Measurements from ENCODE around the gene SLC48A1. TPM values are rescaled to one million over a fixed set of nuclear protein-coding genes. Genes with fewer than 3 reads are reported as not detected.
"Not testable (repeated sequence)": the region's sequence is repeated elsewhere in the genome, so short reads cannot be mapped to it uniquely, and the experiment has no call there.

Gene SLC48A1
- total RNA-seq, 1 experiment from 2014 or later, result 4.3 TPM

DNA sequence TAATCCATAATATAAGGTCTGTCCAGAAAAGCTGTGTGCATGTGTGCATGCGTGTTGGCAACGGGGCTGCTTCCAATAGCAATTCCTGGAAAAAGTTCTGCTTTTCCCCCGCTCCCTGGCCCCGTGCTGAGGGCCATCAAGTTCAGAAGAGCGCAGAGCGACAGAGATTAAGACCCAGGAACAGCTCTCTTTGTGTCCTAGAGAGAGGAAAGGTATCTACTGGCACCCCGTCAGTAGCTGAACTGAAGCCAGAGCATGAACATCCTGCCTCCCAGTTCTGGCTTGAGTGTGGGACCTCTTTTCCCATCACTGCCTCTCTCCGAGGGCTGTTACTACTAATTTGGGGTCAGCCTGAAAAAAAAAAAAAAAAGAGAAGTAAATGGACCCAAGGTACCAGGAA is 31.1 kb downstream of the SLC48A1 start:
- Histone ChIP-seq H3K27me3 (replicated peaks) (no peaks in the 10 kb centered on the region), H3K9me3 (replicated peaks) (no peaks in the 10 kb centered on the region), H3K4me1 (replicated peaks) (peaks cover 31% of the 10 kb centered on the region)

DNA sequence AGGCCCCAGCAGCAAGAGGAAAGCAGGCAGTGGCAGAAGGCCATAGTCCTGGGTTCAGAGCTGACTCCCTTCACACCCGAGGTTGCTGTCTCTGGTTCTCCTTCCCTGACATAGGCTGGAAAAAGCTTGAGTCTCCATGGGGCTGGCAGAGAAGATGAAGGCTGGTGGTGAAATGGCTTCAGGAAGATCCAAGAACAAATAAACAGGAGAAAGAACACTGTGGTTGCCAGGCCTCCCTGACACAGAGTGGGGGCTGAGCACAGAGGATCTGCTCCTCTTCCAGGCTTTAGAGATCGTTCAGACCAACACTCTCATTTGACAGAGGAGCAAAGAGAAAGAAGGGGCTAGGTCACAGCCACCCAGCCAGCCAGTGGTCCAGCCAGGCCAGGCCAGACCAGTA is 32.4 kb downstream of the SLC48A1 start:
- Histone ChIP-seq H3K9me3 (replicated peaks) (no peaks in the 10 kb centered on the region), H3K27ac (no peak overlapping the region), H3K4me1 (replicated peaks) (peaks cover 42% of the 10 kb centered on the region), H3K27me3 (replicated peaks) (no peaks in the 10 kb centered on the region), H3K36me3 (peaks cover 63% of the 10 kb centered on the region), H3K4me3 (no peak overlapping the region)
- peak in 1 of 2 experiments; percentile 30 for DNase-seq (ENCODE audit: low read depth in 1 of 2, low spot score in 2 of 2)

More for the DNA sequence above, 31.1 kb downstream of the SLC48A1 start:
- H3K27ac ChIP-seq, result no peak overlapping the region
- peaks cover 75% of the 10 kb centered on the region for H3K36me3 ChIP-seq
- no peak for DNase-seq (ENCODE audit: low read depth in 1 of 2, low spot score in 2 of 2)
- H3K4me3 ChIP-seq, result no peak overlapping the region

DNA sequence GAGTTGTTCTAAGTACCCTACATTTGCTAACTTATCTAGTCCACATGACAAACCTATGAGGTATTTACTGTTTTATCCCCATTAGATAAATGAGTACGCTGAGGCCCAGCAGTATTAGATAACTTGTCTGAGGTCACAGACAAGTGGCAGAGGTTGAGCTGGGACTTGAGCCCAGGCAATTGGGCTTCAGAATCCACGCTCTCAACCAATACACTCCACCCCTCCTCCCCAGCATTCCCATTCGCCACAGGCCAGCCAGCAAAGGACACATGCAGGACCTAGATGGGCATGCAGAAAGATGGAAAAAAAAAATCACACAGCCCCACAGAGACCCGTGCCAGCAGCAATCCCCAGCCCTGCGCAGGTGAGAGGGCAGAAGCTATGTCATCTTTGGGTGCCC is 34.3 kb downstream of the SLC48A1 start:
- H3K4me1 ChIP-seq (replicated peaks), result peaks cover 61% of the 10 kb centered on the region
- peaks cover 54% of the 10 kb centered on the region for H3K36me3 ChIP-seq
- DNase-seq (ENCODE audit: low read depth in 1 of 2, low spot score in 2 of 2), result no peak
- H3K27me3 ChIP-seq (replicated peaks), result no peaks in the 10 kb centered on the region
- no peak overlapping the region for H3K4me3 ChIP-seq
- no peak overlapping the region for H3K27ac ChIP-seq
- no peaks in the 10 kb centered on the region for H3K9me3 ChIP-seq (replicated peaks)

DNA sequence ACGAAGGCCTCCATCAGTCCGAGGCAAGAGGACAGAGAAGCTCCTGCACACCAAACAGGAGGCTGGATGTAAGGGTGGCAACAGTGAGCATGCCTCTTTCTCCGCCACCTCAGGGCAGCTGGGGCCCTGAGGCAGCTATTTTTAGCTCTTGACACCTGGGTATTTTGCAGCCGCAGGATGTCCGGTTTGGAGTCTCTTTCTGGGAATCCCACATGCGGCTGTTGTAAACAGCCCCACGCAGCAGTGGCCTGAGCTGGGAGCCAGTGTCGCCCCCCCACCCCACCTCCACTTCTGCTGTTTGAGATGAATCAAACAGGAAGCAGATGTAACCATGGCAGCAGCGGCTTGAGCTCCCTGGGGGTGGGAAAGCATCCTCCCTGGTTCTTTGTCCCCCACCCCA is 35.0 kb downstream of the SLC48A1 start:
- no peaks in the 10 kb centered on the region for H3K27me3 ChIP-seq (replicated peaks)
- H3K36me3 ChIP-seq, result peaks cover 47% of the 10 kb centered on the region
- no peak overlapping the region for H3K4me3 ChIP-seq
- peaks cover 66% of the 10 kb centered on the region for H3K4me1 ChIP-seq (replicated peaks)
- H3K9me3 ChIP-seq (replicated peaks), result no peaks in the 10 kb centered on the region
- H3K27ac ChIP-seq, result peak overlapping the region; percentile 13
- no peak for DNase-seq (ENCODE audit: low read depth in 1 of 2, low spot score in 2 of 2)

DNA sequence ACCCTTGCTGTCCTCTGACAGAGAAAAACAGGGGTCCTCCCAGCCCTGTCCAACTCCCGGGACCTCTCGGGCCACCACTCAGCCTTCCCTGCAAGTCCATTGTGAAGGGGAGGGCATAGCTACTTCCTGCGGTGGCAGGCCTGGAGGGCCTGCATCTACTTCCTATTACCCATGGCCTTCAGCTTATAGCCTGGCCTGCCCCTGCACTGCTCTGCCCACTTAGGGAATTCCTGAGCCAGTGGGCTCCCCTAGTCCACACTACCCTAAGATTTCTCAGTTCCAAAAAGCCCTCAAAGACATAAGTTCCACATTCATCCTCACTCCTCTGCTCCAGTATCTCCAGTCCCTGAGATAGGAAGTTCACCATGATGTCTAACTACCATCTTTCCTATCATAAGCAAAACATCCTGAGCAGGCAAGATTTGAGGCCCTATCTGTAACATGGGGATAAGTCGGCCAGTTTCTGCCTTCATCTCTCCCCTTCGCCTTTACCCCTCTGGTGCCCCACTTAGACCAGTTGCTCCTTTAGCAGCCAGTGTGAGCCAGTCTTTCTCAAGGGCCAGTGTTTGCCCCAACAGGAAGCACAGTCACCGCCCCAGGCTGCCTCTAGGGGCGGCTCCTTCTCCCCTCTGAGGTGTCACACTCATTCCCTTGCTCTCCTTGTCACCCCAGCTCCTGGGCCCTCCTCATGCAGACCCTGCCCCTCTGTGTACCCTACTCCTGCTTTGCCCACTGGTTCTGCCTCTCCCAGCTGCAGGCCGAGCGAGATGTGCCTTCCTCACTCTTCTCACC is 35.7 kb downstream of the SLC48A1 start:
- H3K36me3 ChIP-seq, result peaks cover 45% of the 10 kb centered on the region
- no peaks in the 10 kb centered on the region for H3K9me3 ChIP-seq (replicated peaks)
- no peak overlapping the region for H3K4me3 ChIP-seq
- DNase-seq (ENCODE audit: low read depth in 1 of 2, low spot score in 2 of 2), result peak in 1 of 2 experiments; percentile 25
- peak overlapping the region; percentile 23 for H3K27ac ChIP-seq
- H3K4me1 ChIP-seq (replicated peaks), result peaks cover 73% of the 10 kb centered on the region
- no peaks in the 10 kb centered on the region for H3K27me3 ChIP-seq (replicated peaks)

DNA sequence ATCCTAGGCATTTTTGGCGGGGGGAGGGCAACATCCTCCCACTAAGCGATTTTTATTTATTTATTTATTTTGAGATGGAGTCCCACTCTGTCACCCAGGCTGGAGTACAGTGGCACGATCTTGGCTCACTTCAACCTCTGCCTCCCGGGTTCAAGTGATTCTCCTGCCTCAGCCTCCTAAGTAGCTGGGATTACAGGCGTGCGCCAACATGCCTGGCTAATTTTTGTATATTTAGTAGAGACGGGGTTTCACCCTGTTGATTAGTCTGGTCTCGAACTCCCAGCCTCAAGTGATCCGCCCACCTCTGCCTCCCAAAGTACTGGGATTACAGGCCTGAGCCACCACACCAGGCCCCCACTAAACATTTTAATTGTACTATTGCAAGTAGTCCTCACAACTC is 36.5 kb downstream of the SLC48A1 start:
- 0 out of 2 replicates have a peak overlapping the region, but pooled peaks have one; percentile 23 for H3K27ac ChIP-seq
- peaks cover 81% of the 10 kb centered on the region for H3K4me1 ChIP-seq (replicated peaks)
- H3K27me3 ChIP-seq (replicated peaks), result not testable (repeated sequence)

DNA sequence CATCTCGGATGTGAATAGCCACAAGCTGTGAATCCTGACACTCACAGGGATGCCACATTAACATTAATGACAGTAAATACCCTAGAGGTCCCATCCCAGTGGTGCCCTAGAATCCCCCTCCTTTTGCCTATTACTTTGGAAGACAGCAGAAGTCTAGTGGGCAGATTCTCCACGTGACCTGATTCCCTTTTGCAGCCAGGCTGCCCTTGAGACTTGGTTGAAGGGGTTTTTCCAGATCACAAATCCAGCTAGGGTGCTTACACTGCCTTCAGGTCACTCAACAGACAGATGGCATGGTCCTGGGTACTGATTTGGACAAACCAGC is 38.0 kb downstream of the SLC48A1 start:
- H3K27me3 ChIP-seq (replicated peaks), result no peaks in the 10 kb centered on the region
- DNase-seq (ENCODE audit: low read depth in 1 of 2, low spot score in 2 of 2), result no peak
- no peaks in the 10 kb centered on the region for H3K9me3 ChIP-seq (replicated peaks)
- peaks cover 40% of the 10 kb centered on the region for H3K36me3 ChIP-seq
- H3K27ac ChIP-seq, result no peak overlapping the region
- peaks cover 76% of the 10 kb centered on the region for H3K4me1 ChIP-seq (replicated peaks)
- no peak overlapping the region for H3K4me3 ChIP-seq

More for the DNA sequence above, 36.5 kb downstream of the SLC48A1 start:
- H3K9me3 ChIP-seq (replicated peaks); DNase-seq (ENCODE audit: low read depth in 1 of 2, low spot score in 2 of 2); H3K4me3 ChIP-seq: not testable (repeated sequence)
- H3K36me3 ChIP-seq, result peaks cover 47% of the 10 kb centered on the region

DNA sequence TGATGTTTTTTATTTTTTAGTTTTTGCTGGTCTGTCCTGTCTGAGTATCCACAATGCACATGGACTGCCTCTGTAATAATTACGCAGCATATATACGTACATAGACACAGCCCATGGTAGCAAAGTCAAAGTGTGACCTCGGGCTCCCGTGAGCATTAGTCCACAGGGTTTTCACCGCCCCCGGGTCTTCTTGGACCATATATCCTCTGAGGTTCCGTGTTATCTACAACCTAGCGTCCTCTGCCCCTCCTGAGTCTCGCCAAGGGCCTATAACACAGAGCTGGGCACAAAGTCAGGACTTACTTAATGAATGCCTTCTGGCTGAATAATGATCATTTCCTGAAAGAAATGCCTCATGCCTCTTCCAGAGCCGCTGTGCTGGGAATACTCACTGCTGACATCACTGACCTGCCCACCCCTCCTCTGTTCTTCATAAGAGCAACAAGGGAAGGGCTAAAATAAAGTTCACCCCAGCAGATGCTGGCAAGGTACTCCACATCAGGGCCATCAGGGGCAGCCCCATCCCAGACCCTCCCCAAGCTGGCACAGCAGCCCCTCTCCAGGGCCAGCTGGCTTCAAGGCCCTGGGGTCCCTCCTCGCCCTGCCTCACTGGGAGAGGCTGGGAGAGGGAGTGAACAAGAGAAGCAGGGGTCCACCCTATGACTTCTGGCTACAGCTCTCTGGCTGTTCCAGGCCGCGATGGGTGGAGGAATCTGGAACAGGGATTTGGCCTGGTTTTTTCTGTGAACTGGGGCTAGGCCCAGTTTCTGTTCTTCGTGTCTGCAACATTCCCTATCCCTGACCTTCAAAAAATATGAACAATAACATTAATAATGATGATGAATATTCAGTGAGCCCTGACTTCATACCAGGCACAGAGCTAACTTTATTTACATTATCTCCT is 38.8 kb downstream of the SLC48A1 start:
- DNase-seq (ENCODE audit: low read depth in 1 of 2, low spot score in 2 of 2), result no peak
- H3K36me3 ChIP-seq, result peaks cover 34% of the 10 kb centered on the region
- no peaks in the 10 kb centered on the region for H3K9me3 ChIP-seq (replicated peaks)
- no peaks in the 10 kb centered on the region for H3K27me3 ChIP-seq (replicated peaks)
- peak overlapping the region; percentile 29 for H3K27ac ChIP-seq
- peaks cover 73% of the 10 kb centered on the region for H3K4me1 ChIP-seq (replicated peaks)
- H3K4me3 ChIP-seq, result no peak overlapping the region

DNA sequence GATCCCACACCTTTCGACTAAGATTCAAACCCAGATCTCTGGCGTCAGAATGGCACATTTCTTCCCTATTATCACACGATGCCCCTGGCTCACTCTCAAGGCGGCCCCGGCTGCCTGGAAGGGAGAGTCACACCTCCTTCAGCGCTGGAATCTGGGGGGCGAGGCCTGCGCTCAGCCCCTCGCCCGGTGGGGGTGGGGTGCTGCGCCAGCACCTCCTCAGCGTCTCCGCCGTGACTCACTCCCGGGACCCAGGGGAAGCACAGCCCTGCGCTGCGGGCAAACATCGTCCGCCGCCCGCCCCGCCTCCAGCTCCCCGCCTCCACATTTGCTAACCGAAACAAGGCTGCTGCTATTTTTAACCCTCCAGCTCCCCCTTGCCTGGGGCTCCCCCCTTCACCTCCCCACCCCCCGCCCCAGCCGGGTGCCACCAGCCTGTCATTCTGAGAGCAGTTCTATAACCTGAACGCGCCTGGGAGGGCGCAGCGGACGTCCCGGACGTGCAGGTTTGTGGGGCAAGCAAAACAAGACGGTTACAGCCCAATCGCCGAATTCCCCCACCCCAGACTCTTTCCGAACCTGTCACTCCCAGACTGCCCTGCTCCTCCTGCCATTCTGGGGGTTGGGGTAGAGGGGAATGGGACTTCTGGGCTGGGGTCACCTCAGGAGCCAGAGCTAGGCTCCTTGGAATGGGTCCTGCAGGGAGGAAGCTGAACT is 39.9 kb downstream of the SLC48A1 start:
- peak; percentile 81 to 93 for DNase-seq (ENCODE audit: low read depth in 1 of 2, low spot score in 2 of 2)
- Histone ChIP-seq H3K27me3 (replicated peaks) (no peaks in the 10 kb centered on the region), H3K9me3 (replicated peaks) (no peaks in the 10 kb centered on the region), H3K4me1 (replicated peaks) (peaks cover 81% of the 10 kb centered on the region), H3K27ac (peak overlapping the region; percentile 48), H3K36me3 (peaks cover 42% of the 10 kb centered on the region), H3K4me3 (peak overlapping the region; percentile 15; the same call in 1 of the 2 replicates)

DNA sequence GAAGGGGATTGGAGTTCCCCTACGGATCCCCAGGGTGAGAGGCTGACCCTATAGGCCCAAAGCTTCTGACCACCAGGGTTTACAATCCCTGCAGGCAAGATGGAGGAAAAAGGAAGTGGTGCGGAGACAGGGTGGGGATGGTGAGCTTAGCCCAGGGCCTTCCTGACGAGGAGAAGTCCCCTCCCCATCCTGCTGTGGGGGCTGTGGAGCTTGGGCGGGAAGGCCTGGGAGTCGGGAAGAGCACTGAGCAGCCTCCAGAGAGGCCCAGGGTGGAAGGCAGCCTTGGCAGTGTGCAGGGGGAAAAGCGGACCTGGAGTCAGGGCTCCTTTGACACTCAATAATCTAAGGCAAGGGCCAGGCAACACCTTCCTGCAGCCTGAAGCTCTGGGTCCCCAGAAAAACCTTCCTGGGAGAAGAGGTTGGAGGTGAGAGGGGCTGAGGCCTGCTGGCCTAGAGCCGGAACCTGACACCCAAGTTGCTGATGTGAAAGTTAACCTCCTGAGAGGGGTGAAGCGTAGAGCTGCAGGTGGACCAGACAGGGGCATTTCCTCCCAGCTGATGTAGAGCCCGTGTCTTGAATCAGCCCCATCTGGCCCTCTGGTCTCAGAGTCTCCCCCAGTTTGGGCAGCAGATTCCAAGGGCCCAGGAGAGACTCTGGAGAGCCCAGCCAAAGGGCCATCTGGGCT is 40.6 kb downstream of the SLC48A1 start:
- Histone ChIP-seq H3K27me3 (replicated peaks) (no peaks in the 10 kb centered on the region), H3K4me1 (replicated peaks) (peaks cover 81% of the 10 kb centered on the region), H3K27ac (peak overlapping the region; percentile 48), H3K36me3 (peaks cover 48% of the 10 kb centered on the region), H3K4me3 (peak overlapping the region; percentile 15; the same call in 1 of the 2 replicates), H3K9me3 (replicated peaks) (no peaks in the 10 kb centered on the region)
- DNase-seq (ENCODE audit: low read depth in 1 of 2, low spot score in 2 of 2), result peak in 1 of 2 experiments; percentile 38

DNA sequence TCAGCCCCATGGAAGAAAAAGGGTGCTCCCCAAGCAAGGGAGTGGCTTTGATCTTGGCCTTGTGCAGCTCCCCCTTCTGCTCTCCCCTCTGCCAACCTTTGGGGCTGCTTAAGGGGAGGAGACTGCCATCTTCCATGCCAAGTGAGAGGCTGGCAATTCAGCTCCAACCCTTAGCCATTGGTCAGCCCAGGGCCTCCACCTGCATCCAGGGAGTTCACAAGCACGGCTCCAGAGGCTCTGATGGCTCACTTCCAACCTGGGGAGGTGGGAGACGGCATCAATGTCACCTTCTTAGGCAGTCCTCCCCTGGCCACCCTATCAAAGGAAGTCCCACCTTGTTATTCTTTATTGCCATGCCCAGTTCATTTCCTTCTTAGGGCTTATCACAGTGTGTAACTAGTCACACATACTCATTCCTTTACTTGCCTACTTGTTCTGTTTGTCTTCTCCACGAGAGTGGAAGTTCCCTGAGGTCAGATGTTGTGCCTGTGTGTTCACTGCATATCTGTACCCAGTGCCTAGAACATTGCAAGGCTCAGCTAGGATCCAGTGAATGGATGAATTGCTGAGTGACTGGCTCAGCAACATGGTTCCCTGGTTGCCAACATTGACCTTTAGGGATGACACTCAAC is 41.6 kb downstream of the SLC48A1 start:
- no peak for DNase-seq (ENCODE audit: low read depth in 1 of 2, low spot score in 2 of 2)
- Histone ChIP-seq H3K9me3 (replicated peaks) (no peaks in the 10 kb centered on the region), H3K4me1 (replicated peaks) (peaks cover 76% of the 10 kb centered on the region), H3K27ac (no peak overlapping the region), H3K4me3 (no peak overlapping the region), H3K27me3 (replicated peaks) (no peaks in the 10 kb centered on the region), H3K36me3 (peaks cover 56% of the 10 kb centered on the region)

DNA sequence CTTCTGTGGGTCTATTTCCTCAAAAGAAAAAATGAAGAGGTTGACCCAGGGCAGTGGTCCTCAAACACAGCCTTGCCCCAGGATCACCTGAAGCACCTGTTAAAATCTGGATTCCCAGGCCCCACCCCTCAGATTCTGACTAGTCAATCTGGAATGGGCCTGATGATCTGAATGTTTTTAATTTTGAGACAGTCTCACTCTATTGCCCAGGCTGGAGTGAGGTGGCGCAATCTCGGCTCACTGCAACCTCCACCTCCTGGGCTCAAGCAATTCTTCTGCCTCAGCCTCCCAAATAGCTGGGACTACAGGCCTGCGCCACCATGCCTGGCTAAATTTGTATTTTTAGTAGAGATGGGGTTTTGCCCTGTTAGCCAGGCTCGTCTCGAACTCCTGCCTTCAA is 42.4 kb downstream of the SLC48A1 start:
- peaks cover 56% of the 10 kb centered on the region for H3K36me3 ChIP-seq
- H3K4me1 ChIP-seq (replicated peaks), result peaks cover 72% of the 10 kb centered on the region
- not testable (repeated sequence) for H3K27ac ChIP-seq; H3K27me3 ChIP-seq (replicated peaks); H3K4me3 ChIP-seq; DNase-seq (ENCODE audit: low read depth in 1 of 2, low spot score in 2 of 2); H3K9me3 ChIP-seq (replicated peaks)

All from SJSA1 (cell line).